ENCODE data around the gene PROZ.

Gene PROZ

GRCh38 chr13:113115363-113116205, 42.9 kb upstream of the PROZ start:
- Histone ChIP-seq H3K27ac (ENCODE audit: low read depth, low read length) (no peak overlapping the region), H3K27me3 (ENCODE audit: control insufficient read depth in 1 of 2, insufficient read depth in 2 of 2, low read length in 2 of 2) (peaks cover 6% of the 10 kb centered on the region in 2 donors), H3K4me1 (ENCODE audit: insufficient read depth, low read length) (no peaks in the 10 kb centered on the region), H3K9me3 (ENCODE audit: low read length) (no peaks in the 10 kb centered on the region), H3K36me3 (ENCODE audit: insufficient read depth, low read length) (no peaks in the 10 kb centered on the region), H3K4me3 (ENCODE audit: low read depth in 1 of 2, low read length in 2 of 2) (no peak overlapping the region), H3K9ac (ENCODE audit: low read length) (no peak overlapping the region)

GRCh38 chr13:113116206-113116800, 42.1 kb upstream of the PROZ start:
- Histone ChIP-seq H3K9me3 (ENCODE audit: low read length) (no peaks in the 10 kb centered on the region), H3K27ac (ENCODE audit: low read depth, low read length) (no peak overlapping the region), H3K9ac (ENCODE audit: low read length) (no peak overlapping the region), H3K4me1 (ENCODE audit: insufficient read depth, low read length) (no peaks in the 10 kb centered on the region), H3K4me3 (ENCODE audit: low read depth in 1 of 2, low read length in 2 of 2) (no peak overlapping the region), H3K36me3 (ENCODE audit: insufficient read depth, low read length) (no peaks in the 10 kb centered on the region), H3K27me3 (ENCODE audit: control insufficient read depth in 1 of 2, insufficient read depth in 2 of 2, low read length in 2 of 2) (peaks cover 0 to under 1% of the 10 kb centered on the region in 2 donors)

GRCh38 chr13:113116871-113117271, 41.6 kb upstream of the PROZ start:
- Histone ChIP-seq H3K27me3 (ENCODE audit: control insufficient read depth in 1 of 2, insufficient read depth in 2 of 2, low read length in 2 of 2) (no peaks in the 10 kb centered on the region), H3K27ac (ENCODE audit: low read depth, low read length) (no peak overlapping the region), H3K4me1 (ENCODE audit: insufficient read depth, low read length) (no peaks in the 10 kb centered on the region)

GRCh38 chr13:113117335-113117872, 41.0 kb upstream of the PROZ start:
- Histone ChIP-seq H3K9ac (ENCODE audit: low read length) (no peak overlapping the region), H3K9me3 (ENCODE audit: low read length) (no peaks in the 10 kb centered on the region), H3K27me3 (ENCODE audit: control insufficient read depth in 1 of 2, insufficient read depth in 2 of 2, low read length in 2 of 2) (no peaks in the 10 kb centered on the region), H3K4me1 (ENCODE audit: insufficient read depth, low read length) (no peaks in the 10 kb centered on the region), H3K27ac (ENCODE audit: low read depth, low read length) (no peak overlapping the region), H3K4me3 (ENCODE audit: low read depth in 1 of 2, low read length in 2 of 2) (no peak overlapping the region), H3K36me3 (ENCODE audit: insufficient read depth, low read length) (no peaks in the 10 kb centered on the region)

More at GRCh38 chr13:113116871-113117271, 41.6 kb upstream of the PROZ start:
- Histone ChIP-seq H3K4me3 (ENCODE audit: low read depth in 1 of 2, low read length in 2 of 2) (no peak overlapping the region), H3K36me3 (ENCODE audit: insufficient read depth, low read length) (no peaks in the 10 kb centered on the region), H3K9ac (ENCODE audit: low read length) (no peak overlapping the region), H3K9me3 (ENCODE audit: low read length) (no peaks in the 10 kb centered on the region)

- no peaks in the 10 kb centered on the region for H3K4me1 ChIP-seq (ENCODE audit: insufficient read depth, low read length)
- H3K27me3 ChIP-seq (ENCODE audit: control insufficient read depth in 1 of 2, insufficient read depth in 2 of 2, low read length in 2 of 2) = no peaks in the 10 kb centered on the region
- no peak overlapping the region for H3K9ac ChIP-seq (ENCODE audit: low read length)
- no peaks in the 10 kb centered on the region for H3K9me3 ChIP-seq (ENCODE audit: low read length)
- no peak overlapping the region for H3K4me3 ChIP-seq (ENCODE audit: low read depth in 1 of 2, low read length in 2 of 2)
- H3K36me3 ChIP-seq (ENCODE audit: insufficient read depth, low read length) = no peaks in the 10 kb centered on the region
- no peak overlapping the region for H3K27ac ChIP-seq (ENCODE audit: low read depth, low read length)
Measured at GRCh38 chr13:113117911-113118260, 40.6 kb upstream of the PROZ start.

- H3K4me3 ChIP-seq (ENCODE audit: low read depth in 1 of 2, low read length in 2 of 2) = no peak overlapping the region
- no peak overlapping the region for H3K9ac ChIP-seq (ENCODE audit: low read length)
- no peaks in the 10 kb centered on the region for H3K4me1 ChIP-seq (ENCODE audit: insufficient read depth, low read length)
- H3K36me3 ChIP-seq (ENCODE audit: insufficient read depth, low read length) = no peaks in the 10 kb centered on the region
- no peaks in the 10 kb centered on the region for H3K9me3 ChIP-seq (ENCODE audit: low read length)
- no peak overlapping the region for H3K27ac ChIP-seq (ENCODE audit: low read depth, low read length)
- H3K27me3 ChIP-seq (ENCODE audit: control insufficient read depth in 1 of 2, insufficient read depth in 2 of 2, low read length in 2 of 2) = no peaks in the 10 kb centered on the region
Measured at GRCh38 chr13:113118261-113119021, 40.0 kb upstream of the PROZ start.

GRCh38 chr13:113119166-113119821, 39.2 kb upstream of the PROZ start:
- Histone ChIP-seq H3K9ac (ENCODE audit: low read length) (no peak overlapping the region), H3K36me3 (ENCODE audit: insufficient read depth, low read length) (no peaks in the 10 kb centered on the region), H3K27ac (ENCODE audit: low read depth, low read length) (no peak overlapping the region), H3K4me3 (ENCODE audit: low read depth in 1 of 2, low read length in 2 of 2) (no peak overlapping the region), H3K4me1 (ENCODE audit: insufficient read depth, low read length) (no peaks in the 10 kb centered on the region), H3K27me3 (ENCODE audit: control insufficient read depth in 1 of 2, insufficient read depth in 2 of 2, low read length in 2 of 2) (no peaks in the 10 kb centered on the region), H3K9me3 (ENCODE audit: low read length) (no peaks in the 10 kb centered on the region)

- H3K9me3 ChIP-seq (ENCODE audit: low read length) = no peaks in the 10 kb centered on the region
- no peak overlapping the region for H3K9ac ChIP-seq (ENCODE audit: low read length)
- no peak overlapping the region for H3K27ac ChIP-seq (ENCODE audit: low read depth, low read length)
- no peaks in the 10 kb centered on the region for H3K4me1 ChIP-seq (ENCODE audit: insufficient read depth, low read length)
- H3K4me3 ChIP-seq (ENCODE audit: low read depth in 1 of 2, low read length in 2 of 2) = no peak overlapping the region
- H3K27me3 ChIP-seq (ENCODE audit: control insufficient read depth in 1 of 2, insufficient read depth in 2 of 2, low read length in 2 of 2) = no peaks in the 10 kb centered on the region
- H3K36me3 ChIP-seq (ENCODE audit: insufficient read depth, low read length) = no peaks in the 10 kb centered on the region
Measured at GRCh38 chr13:113119822-113120189, 38.6 kb upstream of the PROZ start.

GRCh38 chr13:113120300-113121182, 37.9 kb upstream of the PROZ start:
- H3K4me3 ChIP-seq (ENCODE audit: low read depth in 1 of 2, low read length in 2 of 2) = no peak overlapping the region
- H3K36me3 ChIP-seq (ENCODE audit: insufficient read depth, low read length) = no peaks in the 10 kb centered on the region
- no peaks in the 10 kb centered on the region for H3K9me3 ChIP-seq (ENCODE audit: low read length)
- no peaks in the 10 kb centered on the region for H3K4me1 ChIP-seq (ENCODE audit: insufficient read depth, low read length)
- H3K27me3 ChIP-seq (ENCODE audit: control insufficient read depth in 1 of 2, insufficient read depth in 2 of 2, low read length in 2 of 2) = no peaks in the 10 kb centered on the region
- H3K27ac ChIP-seq (ENCODE audit: low read depth, low read length) = no peak overlapping the region
- H3K9ac ChIP-seq (ENCODE audit: low read length) = no peak overlapping the region

- Histone ChIP-seq H3K9me3 (ENCODE audit: low read length) (no peaks in the 10 kb centered on the region), H3K36me3 (ENCODE audit: insufficient read depth, low read length) (no peaks in the 10 kb centered on the region), H3K4me1 (ENCODE audit: insufficient read depth, low read length) (no peaks in the 10 kb centered on the region), H3K27ac (ENCODE audit: low read depth, low read length) (no peak overlapping the region), H3K4me3 (ENCODE audit: low read depth in 1 of 2, low read length in 2 of 2) (no peak overlapping the region), H3K9ac (ENCODE audit: low read length) (no peak overlapping the region), H3K27me3 (ENCODE audit: control insufficient read depth in 1 of 2, insufficient read depth in 2 of 2, low read length in 2 of 2) (no peaks in the 10 kb centered on the region)
Measured at GRCh38 chr13:113121183-113121927, 37.1 kb upstream of the PROZ start.
